ENCODE measurements around the gene POU5F1.

Gene POU5F1

GRCh38 chr6:31139599-31139998 lies 30.9 kb downstream of the POU5F1 start:
- DNase-seq (ENCODE audit: low read depth) = peak; percentile 25

- no peak for DNase-seq (ENCODE audit: low read depth)
Observed at GRCh38 chr6:31138982-31139381, 31.5 kb downstream of the POU5F1 start, which contains the start of gene PSORS1C2. TSS of gene PSORS1C2 (minus strand) at chr6:31139066. CDS start at chr6:31139026, 40 bp downstream.

GRCh38 chr6:31135710-31136109 lies 34.8 kb downstream of the POU5F1 start:
- no peak for DNase-seq (ENCODE audit: low read depth)

- DNase-seq (ENCODE audit: low read depth) = no peak
Observed at GRCh38 chr6:31132806-31133205, 37.7 kb downstream of the POU5F1 start.

- no peak for DNase-seq (ENCODE audit: low read depth)
Observed at GRCh38 chr6:31131595-31131994, 38.9 kb downstream of the POU5F1 start.

GRCh38 chr6:31130751-31131150 lies 39.7 kb downstream of the POU5F1 start:
- DNase-seq (ENCODE audit: low read depth) = no peak

GRCh38 chr6:31129130-31129529 lies 41.4 kb downstream of the POU5F1 start:
- no peak for DNase-seq (ENCODE audit: low read depth)

- no peak for DNase-seq (ENCODE audit: low read depth)
Observed at GRCh38 chr6:31128093-31128676, 42.3 kb downstream of the POU5F1 start.

GRCh38 chr6:31126396-31127175 lies 43.9 kb downstream of the POU5F1 start:
- no peak for DNase-seq (ENCODE audit: low read depth)

GRCh38 chr6:31125586-31126363 lies 44.7 kb downstream of the POU5F1 start:
- DNase-seq (ENCODE audit: low read depth) = peak; percentile 88

- no peak for DNase-seq (ENCODE audit: low read depth)
Observed at GRCh38 chr6:31125162-31125561, 45.3 kb downstream of the POU5F1 start.

- DNase-seq (ENCODE audit: low read depth) = peak; percentile 47
Observed at GRCh38 chr6:31122791-31123706, 47.4 kb downstream of the POU5F1 start.

- no peak for DNase-seq (ENCODE audit: low read depth)
Observed at GRCh38 chr6:31121131-31121790, 49.2 kb downstream of the POU5F1 start.

- DNase-seq (ENCODE audit: low read depth) = no peak
Observed at GRCh38 chr6:31120151-31120915, 50.1 kb downstream of the POU5F1 start, which contains the start of gene CDSN. TSS of gene CDSN (minus strand) at chr6:31120446. CDS start at chr6:31120419, 27 bp downstream.

GRCh38 chr6:31118178-31118577 lies 52.3 kb downstream of the POU5F1 start:
- DNase-seq (ENCODE audit: low read depth) = no peak

GRCh38 chr6:31116661-31117385 lies 53.7 kb downstream of the POU5F1 start:
- DNase-seq (ENCODE audit: low read depth) = no peak

GRCh38 chr6:31115941-31116560 lies 54.4 kb downstream of the POU5F1 start:
- DNase-seq (ENCODE audit: low read depth) = no peak

- DNase-seq (ENCODE audit: low read depth) = peak; percentile 40
Observed at GRCh38 chr6:31114970-31115849, 55.3 kb downstream of the POU5F1 start.

Measured in GM04503 (cell line).